Activated naive CD4-positive, alpha-beta T cell treated with anti-CD3 and anti-CD28 coated beads for 36 hours (primary cell): ENCODE data around the gene PRDM2. TPM values are rescaled to one million over a fixed set of nuclear protein-coding genes. Genes with fewer than 3 reads are reported as not detected.
A peak's percentile ranks its signal among the peaks of the same experiment; 100 is the strongest.

Experiments used
- CTCF ChIA-PET: fragments of 350-600 bp; sonication (Branson Sonifier 250); formaldehyde crosslinking; loops from one replicate; lab custom pipeline; 2021; ENCODE audit warnings: antibody characterized with exemption; lab: Charles Lee
- DNase-seq: peaks from one replicate; pipeline ENCODE4 v3.0.0-alpha.2; 2020
- H3K27ac Mint-ChIP-seq: one replicate; pipeline ENCODE4 v1.8.0; 2021; ENCODE audit warnings: mild to moderate bottlenecking, mixed read lengths
- H3K27me3 Mint-ChIP-seq: one replicate; pipeline ENCODE4 v1.8.0; 2021; ENCODE audit warnings: low read depth, mixed read lengths
- H3K36me3 Mint-ChIP-seq: one replicate; pipeline ENCODE4 v1.8.0; 2021; ENCODE audit warnings: low read depth, mixed read lengths
- H3K4me1 Mint-ChIP-seq: one replicate; pipeline ENCODE4 v1.8.0; 2021; ENCODE audit warnings: low read depth, mixed read lengths
- H3K4me3 Mint-ChIP-seq: one replicate; pipeline ENCODE4 v1.8.0; 2021; ENCODE audit warnings: mild to moderate bottlenecking, moderate library complexity, mixed read lengths
- H3K9me3 Mint-ChIP-seq: one replicate; pipeline ENCODE4 v1.8.0; 2021; ENCODE audit warnings: mixed read lengths
- intact Hi-C: fragments of 100-400 bp; cut with micrococcal nuclease; formaldehyde crosslinking; loops from one replicate; pipeline ENCODE4 v1.15.1; 2023
- total RNA-seq, 2 experiments: library from RNA; stranded (reverse); gene quantifications; one replicate each; pipeline ENCODE4 v1.2.3, GENCODE V29; 2021

PRDM2 gene
- total RNA-seq, 2 experiments from 2014 or later = 33.8 to 37.3 TPM

- H3K4me3 Mint-ChIP-seq = no peak overlapping the region
- intact Hi-C loops = no loop called here
- no peaks in the 10 kb centered on the region for H3K9me3 Mint-ChIP-seq
- H3K27me3 Mint-ChIP-seq = no peaks in the 10 kb centered on the region
- peaks cover 83% of the 10 kb centered on the region for H3K4me1 Mint-ChIP-seq
- H3K36me3 Mint-ChIP-seq = peaks cover 2% of the 10 kb centered on the region
- H3K27ac Mint-ChIP-seq = no peak overlapping the region
- DNase-seq = no peak
- CTCF ChIA-PET = interaction anchor here (0.7 to 1.9 kb wide), 5 partner anchors 22 to 62 kb away, joined by 3 to 5 read pairs (median 3); no protein-coding TSS in a partner anchor
These were observed 60.4 kb downstream of the PRDM2 start for GRCh38 chr1:13760340-13760739.

- DNase-seq = no peak
- H3K4me1 Mint-ChIP-seq = peaks cover 84% of the 10 kb centered on the region
- H3K36me3 Mint-ChIP-seq = peaks cover 3% of the 10 kb centered on the region
- H3K9me3 Mint-ChIP-seq = no peaks in the 10 kb centered on the region
- CTCF ChIA-PET = interaction anchor here (0.7 to 1.9 kb wide), 5 partner anchors 22 to 62 kb away, joined by 3 to 5 read pairs (median 3); no protein-coding TSS in a partner anchor
- intact Hi-C loops = no loop called here
- H3K27me3 Mint-ChIP-seq = no peaks in the 10 kb centered on the region
- no peak overlapping the region for H3K27ac Mint-ChIP-seq
- H3K4me3 Mint-ChIP-seq = no peak overlapping the region
These were observed 60.9 kb downstream of the PRDM2 start for GRCh38 chr1:13760921-13761320.

GRCh38 chr1:13761883-13762282 lies 61.9 kb downstream of the PRDM2 start:
- Mint-ChIP-seq H3K27ac (no peak overlapping the region), H3K36me3 (peaks cover 5% of the 10 kb centered on the region), H3K4me3 (no peak overlapping the region), H3K27me3 (no peaks in the 10 kb centered on the region), H3K4me1 (peaks cover 85% of the 10 kb centered on the region), H3K9me3 (no peaks in the 10 kb centered on the region)
- intact Hi-C loops = no loop called here
- CTCF ChIA-PET = interaction anchor here (1.9 kb wide), 1 partner anchor 31 kb away, joined by 5 read pairs; no protein-coding TSS in a partner anchor
- DNase-seq = no peak

- Mint-ChIP-seq H3K36me3 (peaks cover 3% of the 10 kb centered on the region), H3K4me3 (no peak overlapping the region), H3K4me1 (peaks cover 84% of the 10 kb centered on the region), H3K27ac (no peak overlapping the region), H3K27me3 (no peaks in the 10 kb centered on the region), H3K9me3 (no peaks in the 10 kb centered on the region)
- intact Hi-C loops = no loop called here
- CTCF ChIA-PET = interaction anchor here (0.6 kb wide), 1 partner anchor 97 kb away, joined by 3 read pairs; no protein-coding TSS in a partner anchor
- DNase-seq = no peak
These were observed 62.7 kb downstream of the PRDM2 start for GRCh38 chr1:13762642-13763041.

GRCh38 chr1:13763222-13763621 lies 63.2 kb downstream of the PRDM2 start:
- Mint-ChIP-seq H3K4me3 (no peak overlapping the region), H3K4me1 (peaks cover 80% of the 10 kb centered on the region), H3K9me3 (no peaks in the 10 kb centered on the region), H3K27me3 (no peaks in the 10 kb centered on the region), H3K27ac (no peak overlapping the region), H3K36me3 (peaks cover 3% of the 10 kb centered on the region)
- CTCF ChIA-PET = interaction anchor here (0.6 kb wide), 1 partner anchor 98 kb away, joined by 3 read pairs; no protein-coding TSS in a partner anchor
- no peak for DNase-seq
- intact Hi-C loops = no loop called here

GRCh38 chr1:13763991-13764390 lies 64.0 kb downstream of the PRDM2 start:
- Mint-ChIP-seq H3K4me3 (no peak overlapping the region), H3K4me1 (peaks cover 81% of the 10 kb centered on the region), H3K27ac (no peak overlapping the region), H3K36me3 (peaks cover 5% of the 10 kb centered on the region), H3K9me3 (no peaks in the 10 kb centered on the region), H3K27me3 (no peaks in the 10 kb centered on the region)
- CTCF ChIA-PET = interaction anchor here (0.9 kb wide), 1 partner anchor 61 kb away, joined by 3 read pairs; no protein-coding TSS in a partner anchor
- intact Hi-C loops = no loop called here
- no peak for DNase-seq

GRCh38 chr1:13764588-13765332 lies 64.8 kb downstream of the PRDM2 start:
- Mint-ChIP-seq H3K27me3 (no peaks in the 10 kb centered on the region), H3K4me1 (peaks cover 83% of the 10 kb centered on the region), H3K4me3 (no peak overlapping the region), H3K27ac (no peak overlapping the region), H3K9me3 (no peaks in the 10 kb centered on the region), H3K36me3 (peaks cover 7% of the 10 kb centered on the region)
- DNase-seq = no peak
- intact Hi-C loops = no loop called here
- CTCF ChIA-PET = interaction anchor here (0.9 kb wide), 1 partner anchor 60 kb away, joined by 3 read pairs; no protein-coding TSS in a partner anchor

GRCh38 chr1:13766592-13767564 lies 66.9 kb downstream of the PRDM2 start:
- intact Hi-C loops = no loop called here
- H3K27ac Mint-ChIP-seq = no peak overlapping the region
- H3K36me3 Mint-ChIP-seq = peaks cover 11% of the 10 kb centered on the region
- peaks cover 75% of the 10 kb centered on the region for H3K4me1 Mint-ChIP-seq
- no peaks in the 10 kb centered on the region for H3K27me3 Mint-ChIP-seq
- CTCF ChIA-PET = no interaction called here
- no peaks in the 10 kb centered on the region for H3K9me3 Mint-ChIP-seq
- H3K4me3 Mint-ChIP-seq = no peak overlapping the region
- DNase-seq = no peak

- no peaks in the 10 kb centered on the region for H3K9me3 Mint-ChIP-seq
- no peak overlapping the region for H3K4me3 Mint-ChIP-seq
- peaks cover 16% of the 10 kb centered on the region for H3K36me3 Mint-ChIP-seq
- H3K27ac Mint-ChIP-seq = peak overlapping the region; percentile 12
- no peaks in the 10 kb centered on the region for H3K27me3 Mint-ChIP-seq
- intact Hi-C loops = no loop called here
- DNase-seq = no peak
- peaks cover 55% of the 10 kb centered on the region for H3K4me1 Mint-ChIP-seq
- CTCF ChIA-PET = no interaction called here
These were observed 69.2 kb downstream of the PRDM2 start for GRCh38 chr1:13769212-13769611.

- Mint-ChIP-seq H3K9me3 (no peaks in the 10 kb centered on the region), H3K27me3 (no peaks in the 10 kb centered on the region), H3K36me3 (peaks cover 16% of the 10 kb centered on the region), H3K4me3 (no peak overlapping the region), H3K27ac (no peak overlapping the region), H3K4me1 (peaks cover 51% of the 10 kb centered on the region)
- CTCF ChIA-PET = interaction anchor here (0.6 kb wide), 1 partner anchor 71 kb away, joined by 3 read pairs; no protein-coding TSS in a partner anchor
- intact Hi-C loops = no loop called here
- DNase-seq = no peak
These were observed 69.8 kb downstream of the PRDM2 start for GRCh38 chr1:13769830-13770229.

- no peak for DNase-seq
- CTCF ChIA-PET = interaction anchor here (0.6 kb wide), 1 partner anchor 72 kb away, joined by 3 read pairs; no protein-coding TSS in a partner anchor
- H3K27ac Mint-ChIP-seq = no peak overlapping the region
These were observed 70.8 kb downstream of the PRDM2 start for GRCh38 chr1:13770743-13771142.

GRCh38 chr1:13771745-13772144 lies 71.8 kb downstream of the PRDM2 start:
- no peak overlapping the region for H3K4me3 Mint-ChIP-seq
- H3K9me3 Mint-ChIP-seq = no peaks in the 10 kb centered on the region
- CTCF ChIA-PET = interaction anchor here (1.1 kb wide), 1 partner anchor 46 kb away, joined by 3 read pairs; no protein-coding TSS in a partner anchor
- H3K27ac Mint-ChIP-seq = no peak overlapping the region
- no peaks in the 10 kb centered on the region for H3K27me3 Mint-ChIP-seq
- no peak for DNase-seq
- intact Hi-C loops = no loop called here
- H3K36me3 Mint-ChIP-seq = peaks cover 14% of the 10 kb centered on the region
- peaks cover 34% of the 10 kb centered on the region for H3K4me1 Mint-ChIP-seq

More at GRCh38 chr1:13770743-13771142, 70.8 kb downstream of the PRDM2 start:
- peaks cover 16% of the 10 kb centered on the region for H3K36me3 Mint-ChIP-seq
- no peaks in the 10 kb centered on the region for H3K9me3 Mint-ChIP-seq
- H3K4me3 Mint-ChIP-seq = no peak overlapping the region
- no peaks in the 10 kb centered on the region for H3K27me3 Mint-ChIP-seq
- intact Hi-C loops = no loop called here
- H3K4me1 Mint-ChIP-seq = peaks cover 44% of the 10 kb centered on the region
